UCSD-AML1 (cell line): ENCODE results near the gene C19orf47.
A peak's percentile ranks its signal among the peaks of the same experiment; 100 is the strongest.

Experiments used
- DNase-seq: peaks from one replicate; lab custom pipeline; 2025; ENCODE audit not compliant: unreplicated experiment; lab: John Stamatoyannopoulos, UW

The C19orf47 gene

GRCh38 chr19:40283414-40284250, 64.6 kb downstream of the C19orf47 start:
- DNase-seq: no peak

GRCh38 chr19:40282920-40283319, 65.3 kb downstream of the C19orf47 start:
- no peak for DNase-seq

DNA sequence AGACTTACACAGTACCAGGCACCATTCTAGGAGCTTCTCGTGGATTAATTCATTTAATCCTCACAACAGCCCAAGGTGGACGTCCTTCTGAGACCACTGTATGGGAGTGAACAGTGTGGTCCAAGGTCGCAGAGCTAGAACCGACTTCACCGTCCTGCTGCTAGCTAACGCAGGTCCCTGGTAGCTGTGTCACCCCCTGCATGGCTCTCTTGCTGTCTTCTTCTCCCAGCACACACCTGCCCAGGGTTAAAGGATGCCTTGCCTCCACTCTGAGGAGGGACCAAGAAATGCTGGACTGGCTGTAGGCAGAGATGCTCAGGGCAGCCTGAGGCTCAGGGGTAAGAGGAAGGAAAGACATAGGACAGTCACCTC, 66.0 kb downstream of the C19orf47 start:
- no peak for DNase-seq

- no peak for DNase-seq
These were observed 66.6 kb downstream of the C19orf47 start for GRCh38 chr19:40281381-40282208.

DNA sequence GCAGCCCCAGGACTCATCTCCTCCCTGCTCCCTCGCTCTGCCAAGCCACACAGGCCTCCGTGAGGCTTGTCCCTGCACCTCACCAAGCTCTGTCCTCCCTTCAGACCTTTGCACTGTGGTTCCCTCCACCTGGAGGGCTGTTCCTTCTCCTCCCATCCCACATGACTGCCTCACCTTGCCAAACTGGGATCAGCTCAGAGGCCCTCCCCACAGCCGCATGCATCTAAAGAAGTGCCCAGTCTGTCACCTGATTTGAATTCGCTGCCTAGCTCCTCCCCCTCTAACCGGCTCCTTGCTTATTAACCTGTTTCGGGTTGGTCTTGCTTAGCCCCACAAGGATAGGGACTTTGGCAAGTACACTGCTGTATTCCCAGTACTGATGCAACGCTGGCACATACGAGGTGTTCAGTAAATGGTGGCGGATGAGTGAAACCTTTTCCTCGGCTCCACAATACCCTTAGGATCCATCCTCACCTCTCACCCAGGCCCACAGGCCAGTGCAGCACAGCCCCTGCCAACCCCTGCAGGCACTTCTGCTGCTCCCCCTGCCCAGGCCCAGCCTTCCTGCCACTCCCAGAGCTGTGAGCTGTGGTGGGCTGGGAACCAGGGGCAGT, 67.5 kb downstream of the C19orf47 start:
- DNase-seq: no peak

DNA sequence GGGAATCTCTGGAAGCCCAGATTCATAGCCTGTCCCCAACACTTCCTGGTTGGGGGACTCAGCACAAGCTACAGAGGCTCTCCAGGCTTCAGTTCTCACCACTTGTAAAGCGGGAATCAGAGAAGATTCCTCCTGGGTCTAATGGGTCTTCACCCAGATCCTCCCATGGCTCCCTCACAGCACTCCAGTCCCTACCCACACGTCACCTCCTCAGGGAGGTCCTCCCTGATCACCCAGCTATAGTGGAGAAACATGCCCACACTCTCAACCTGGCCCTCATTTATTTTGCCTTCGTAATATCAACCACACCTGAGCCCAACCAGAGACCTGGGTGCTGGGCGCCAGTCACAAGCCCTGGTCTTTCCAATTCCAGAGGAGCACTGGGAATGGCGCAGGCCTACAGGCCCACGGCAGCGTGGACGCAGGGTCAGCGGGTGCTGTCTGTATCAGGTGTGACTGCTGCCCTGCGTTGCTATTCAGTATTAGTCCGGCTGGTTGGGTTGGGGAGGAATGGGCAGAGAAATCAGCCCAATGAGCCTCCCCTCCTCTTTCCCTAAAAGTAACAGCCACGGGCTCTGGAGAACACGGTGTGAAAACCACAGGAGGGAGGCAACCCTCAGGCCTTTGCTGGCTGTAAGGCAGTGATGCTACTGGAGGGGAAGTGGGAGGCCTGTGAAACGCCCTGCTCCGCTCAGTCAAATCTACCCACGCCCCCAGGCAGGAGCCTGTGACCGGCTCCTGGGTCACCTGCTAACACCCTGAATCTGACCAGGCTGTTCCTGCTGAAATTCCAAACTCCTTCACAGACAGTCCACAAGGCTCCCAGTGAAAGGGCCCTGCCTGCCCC, 68.2 kb downstream of the C19orf47 start:
- DNase-seq: peak; percentile 24

DNA sequence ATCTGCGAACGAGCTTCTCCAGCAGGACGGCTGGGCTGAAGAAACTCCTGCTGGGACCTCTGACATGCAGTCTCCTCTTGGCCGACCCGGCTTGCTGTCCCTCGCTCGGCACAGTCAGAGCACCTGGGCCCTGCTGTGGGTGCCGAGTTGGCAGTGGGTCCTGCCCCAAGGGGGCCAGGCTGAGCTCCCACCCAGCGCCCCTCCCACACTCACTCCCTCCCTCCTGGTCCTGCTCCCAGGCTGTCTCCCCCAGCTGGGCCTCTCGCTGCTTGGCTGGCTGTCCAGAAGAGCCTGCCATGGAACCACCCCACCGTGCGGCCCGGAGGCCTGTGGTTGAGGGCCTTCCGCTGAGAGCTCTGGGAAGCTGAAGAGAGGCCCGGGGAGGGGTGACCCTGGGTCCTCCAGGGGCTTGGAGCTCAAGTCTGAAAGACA, 69.1 kb downstream of the C19orf47 start:
- DNase-seq: no peak

GRCh38 chr19:40278361-40279035, 69.7 kb downstream of the C19orf47 start:
- DNase-seq: no peak

- DNase-seq: no peak
These were observed 70.7 kb downstream of the C19orf47 start for GRCh38 chr19:40277356-40278059.

DNA sequence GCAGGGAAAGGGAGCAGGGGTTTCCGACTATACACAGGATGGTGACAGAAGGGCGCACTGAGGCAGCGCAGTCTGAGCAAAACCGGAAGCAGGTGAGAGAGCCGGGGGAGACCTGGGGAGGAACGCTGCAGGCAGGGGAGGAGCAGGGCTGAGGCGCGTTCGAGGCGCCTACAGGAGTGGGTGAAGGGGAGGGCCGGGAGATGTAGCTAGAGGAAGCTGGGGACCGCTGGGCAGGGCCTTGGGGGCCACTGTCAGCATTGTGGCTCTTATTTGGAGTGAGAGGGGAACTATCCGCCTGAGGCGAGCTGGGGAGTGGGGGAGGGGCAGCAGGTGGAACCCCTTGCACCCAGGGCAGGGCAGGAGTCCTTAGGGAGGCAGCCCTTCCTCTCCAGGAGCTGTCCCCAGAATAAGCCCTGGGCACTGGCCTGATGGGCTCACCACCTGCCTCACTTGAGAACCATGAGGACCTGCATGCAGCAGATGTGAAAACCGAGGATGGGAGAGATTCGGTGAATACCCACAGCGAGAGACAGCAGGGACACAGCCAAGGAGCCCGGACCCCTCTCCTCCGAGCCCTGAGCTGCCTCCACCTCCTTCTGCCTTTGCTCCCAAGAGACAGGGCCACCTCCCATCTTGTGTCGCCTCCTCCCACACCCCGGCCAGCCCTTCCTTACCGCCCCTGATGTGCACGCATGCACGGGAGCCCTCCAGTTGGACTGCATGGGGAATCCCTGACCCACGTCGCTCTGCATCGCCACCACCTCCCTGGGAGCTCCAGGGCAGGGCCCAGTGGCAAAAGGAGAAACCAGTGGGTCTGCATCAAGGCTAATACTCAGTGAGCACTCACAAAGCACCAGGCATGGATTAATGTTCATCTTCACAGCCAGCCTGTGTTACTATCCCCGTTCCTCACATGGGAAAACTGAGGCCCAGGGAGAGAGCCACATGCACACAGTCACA, 73.3 kb downstream of the C19orf47 start:
- no peak for DNase-seq

- no peak for DNase-seq
These were observed 74.5 kb downstream of the C19orf47 start for GRCh38 chr19:40273469-40274360.

- DNase-seq: no peak
These were observed 75.9 kb downstream of the C19orf47 start for GRCh38 chr19:40272261-40272660.

GRCh38 chr19:40271706-40272105, 76.5 kb downstream of the C19orf47 start:
- no peak for DNase-seq

DNA sequence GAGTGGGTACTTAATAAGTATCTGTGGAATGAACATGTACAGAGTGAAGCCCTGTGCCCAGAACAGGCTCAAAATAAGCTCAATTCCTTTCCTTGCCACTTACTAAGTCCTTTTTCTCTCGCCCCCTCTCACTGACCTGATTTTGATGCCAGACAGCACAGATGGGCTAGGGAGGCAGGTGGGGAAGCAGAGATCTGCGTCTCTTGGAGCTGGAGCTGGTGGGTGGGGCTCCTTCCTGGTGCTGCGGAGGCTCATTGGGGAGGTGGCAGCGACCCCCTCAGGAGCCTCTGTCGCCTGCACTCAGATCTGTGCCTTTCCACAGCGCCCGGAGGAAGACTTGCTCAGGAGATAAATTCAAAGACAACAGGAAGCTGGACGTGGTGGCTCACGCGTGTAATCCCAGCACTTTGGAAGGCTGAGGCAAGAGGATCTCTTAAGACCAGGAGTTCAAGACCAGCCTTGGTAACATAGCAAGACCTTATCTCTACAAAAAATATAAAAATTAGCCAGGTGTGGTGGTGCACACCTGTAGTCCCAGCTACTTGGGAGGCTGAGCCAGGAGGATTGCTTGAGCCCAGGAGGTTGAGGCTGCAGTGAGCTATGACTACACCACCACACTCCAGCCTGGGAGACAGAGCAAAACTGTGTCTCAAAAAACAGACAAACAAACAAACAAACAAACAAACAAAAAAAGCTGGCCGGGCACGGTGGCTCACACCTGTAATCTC, 77.7 kb downstream of the C19orf47 start:
- no peak for DNase-seq
